HCT116 (cell line): ENCODE measurements around the gene SPTBN4. TPM values are rescaled to one million over a fixed set of nuclear protein-coding genes. Genes with fewer than 3 reads are reported as not detected.

Source experiments
- ATAC-seq: fragments of 200-7000 bp; cut with Tn5 transposase; 2 replicates; pipeline ENCODE4 v1.9.1; 2020; ENCODE audit warnings: mild to moderate bottlenecking, moderate library complexity
- BruUV-seq: library from RNA; stranded (reverse); fragments of 400-500 nt; replicated peaks from 2 replicates; lab custom pipeline; 2021; lab: Mats Ljungman, UMichigan
- CTCF ChIA-PET: fragments of 300-600 bp; sonication (Branson Sonifier 250); formaldehyde crosslinking; loops from one replicate; lab custom pipeline; 2021; ENCODE audit warnings: antibody characterized with exemption; lab: Charles Lee
- POLR2A ChIA-PET: fragments of 300-600, 350-600 bp; sonication (Branson Sonifier 250); formaldehyde crosslinking; loops from one replicate; lab custom pipeline; 2021; ENCODE audit warnings: antibody characterized with exemption; lab: Charles Lee
- RAD21 ChIA-PET, 2 experiments: fragments of 300-600 bp; sonication (Branson Sonifier 250); formaldehyde crosslinking; loops; one replicate each; lab custom pipeline; 2023; ENCODE audit warnings: low total read pairs in 2 of 2; ENCODE audit not compliant: uncharacterized antibody in 2 of 2, unreplicated experiment in 2 of 2, low non-redundant PET in 1 of 2; lab: Charles Lee
- DNase-seq: peaks from one replicate; pipeline ENCODE4 v3.0.0-alpha.2; 2010; ENCODE audit warnings: low read depth, low spot score
- H2AFZ ChIP-seq: fragments of 200-600 bp; shearing (Covaris generic), sonication (generic); 2 replicates; pipeline ENCODE4 v1.6.1; 2017; ENCODE audit warnings: low read depth, mixed run types, mixed read lengths, antibody characterized with exemption, low read length; ENCODE audit not compliant: poor library complexity, severe bottlenecking
- H3K27ac ChIP-seq: 2 replicates; pipeline ENCODE4 v1.5.1; 2012; ENCODE audit warnings: low read depth, low read length
- H3K27me3 ChIP-seq: fragments of 200-600 bp; sonication (generic); 2 replicates; pipeline ENCODE4 v1.6.1; 2016; ENCODE audit warnings: mixed run types, low read length, mixed read lengths; ENCODE audit not compliant: insufficient read depth
- H3K36me3 ChIP-seq, 2 experiments: fragments of 200-500 bp in 1 of 2; fragments of 200-600 bp in 1 of 2; sonication (Bioruptor generic) in 1 of 2; sonication (generic) in 1 of 2; 2 replicates each; pipeline versions ENCODE4 v1.5.1 to v1.6.1; 2014 to 2016; ENCODE audit warnings: low read length in 2 of 2, inconsistent platforms in 1 of 2, mixed read lengths in 1 of 2, mixed run types in 1 of 2; ENCODE audit not compliant: insufficient read depth in 2 of 2, control insufficient read depth in 1 of 2
- H3K4me1 ChIP-seq, 2 experiments: fragments of 200-600 bp in 1 of 2; sonication (generic) in 1 of 2; 2 replicates each; pipeline versions ENCODE4 v1.5.1 to v1.6.1; 2012 to 2017; ENCODE audit warnings: low read length in 2 of 2, inconsistent platforms in 1 of 2, mild to moderate bottlenecking in 1 of 2, mixed read lengths in 1 of 2, mixed run types in 1 of 2, moderate library complexity in 1 of 2; ENCODE audit not compliant: insufficient read depth in 2 of 2, control insufficient read depth in 1 of 2
- H3K4me2 ChIP-seq: fragments of 200-600 bp; sonication (generic); 2 replicates; pipeline ENCODE4 v1.6.1; 2017; ENCODE audit warnings: mixed run types, low read length, mixed read lengths
- H3K4me3 ChIP-seq, 2 experiments: fragments of 200-600 bp in 1 of 2; sonication (generic) in 1 of 2; replicated peaks in 1 of 2; 2 replicates each; pipeline ENCODE4 v1.5.1; 2011 to 2016; ENCODE audit warnings: low read length in 2 of 2, control low read depth in 1 of 2, low read depth in 1 of 2, mild to moderate bottlenecking in 1 of 2, mixed read lengths in 1 of 2, mixed run types in 1 of 2
- H3K79me2 ChIP-seq: fragments of 200-600 bp; sonication (generic); 2 replicates; pipeline ENCODE4 v1.6.1; 2017; ENCODE audit warnings: mild to moderate bottlenecking, mixed run types, low read length, moderate library complexity, mixed read lengths; ENCODE audit not compliant: insufficient read depth
- H3K9ac ChIP-seq: fragments of 200-600 bp; sonication (generic); 2 replicates; pipeline ENCODE4 v1.6.1; 2016; ENCODE audit warnings: low read length, mixed read lengths
- H3K9me2 ChIP-seq: fragments of 200-600 bp; sonication (generic), shearing (Covaris generic); 2 replicates; pipeline ENCODE4 v1.6.1; 2017; ENCODE audit warnings: mixed run types, mild to moderate bottlenecking, moderate library complexity; ENCODE audit not compliant: insufficient read depth
- H3K9me3 ChIP-seq, 2 experiments: fragments of 200-500 bp in 1 of 2; fragments of 200-600 bp in 1 of 2; sonication (Bioruptor generic) in 1 of 2; sonication (generic) in 1 of 2; 2 replicates each; pipeline ENCODE4 v1.6.1; 2014 to 2017; ENCODE audit warnings: low read length in 2 of 2, mixed read lengths in 2 of 2, inconsistent platforms in 1 of 2, low read depth in 1 of 2, mild to moderate bottlenecking in 1 of 2, mixed run types in 1 of 2, moderate library complexity in 1 of 2; ENCODE audit not compliant: control insufficient read depth in 1 of 2, insufficient read depth in 1 of 2
- H4K20me1 ChIP-seq: fragments of 200-600 bp; sonication (generic), shearing (Covaris generic); 2 replicates; pipeline ENCODE4 v1.6.1; 2017; ENCODE audit warnings: mixed run types, mild to moderate bottlenecking, moderate library complexity; ENCODE audit not compliant: insufficient read depth
- CBX3 ChIP-seq: IDR thresholded peaks from 2 replicates; pipeline ENCODE4 v1.6.1; 2012; ENCODE audit warnings: low read depth
- CTCF ChIP-seq, 3 experiments: fragments of 200-600 bp in 1 of 3; sonication (generic) in 1 of 3; IDR thresholded peaks in 2 of 3; conservative IDR thresholded peaks in 1 of 3; 2 replicates each; pipeline ENCODE4 v1.5.1; 2012 to 2017; ENCODE audit warnings: low read depth in 2 of 3, low read length in 2 of 3, antibody characterized with exemption in 1 of 3, borderline replicate concordance in 1 of 3, control low read depth in 1 of 3, mild to moderate bottlenecking in 1 of 3, mixed read lengths in 1 of 3, mixed run types in 1 of 3, moderate library complexity in 1 of 3; ENCODE audit not compliant: insufficient read depth in 1 of 3
- MAX ChIP-seq: IDR thresholded peaks from 2 replicates; pipeline ENCODE4 v1.6.1; 2012
- POLR2A ChIP-seq: IDR thresholded peaks from 2 replicates; pipeline ENCODE4 v1.7.0; 2011; ENCODE audit warnings: borderline replicate concordance; ENCODE audit not compliant: insufficient read depth, insufficient read length; ENCODE audit errors: extremely low read depth
- RAD21 ChIP-seq: IDR thresholded peaks from 2 replicates; pipeline ENCODE4 v1.6.1; 2012; ENCODE audit warnings: low read depth, mild to moderate bottlenecking
- SIN3A ChIP-seq: IDR thresholded peaks from 2 replicates; pipeline ENCODE4 v1.6.1; 2012; ENCODE audit warnings: low read depth
- YY1 ChIP-seq: IDR thresholded peaks from 2 replicates; pipeline ENCODE4 v1.6.1; 2011; ENCODE audit warnings: low read length, low read depth, moderate library complexity, mild to moderate bottlenecking; ENCODE audit not compliant: insufficient replicate concordance; ENCODE audit errors: extremely low read depth
- intact Hi-C: fragments of 100-400 bp; cut with micrococcal nuclease; formaldehyde crosslinking; loops from 2 replicates; pipeline ENCODE4 v1.10.0; 2022
- total RNA-seq: library from RNA; stranded (reverse); gene quantifications from one replicate; pipeline ENCODE4 v1.2.1, GENCODE V29; 2021; ENCODE audit not compliant: unreplicated experiment

SPTBN4 gene
- total RNA-seq, 1 experiment from 2014 or later, result 4.6 TPM

GRCh38 chr19:40450664-40451063 lies 16.1 kb upstream of the SPTBN4 start:
- no peaks in the 10 kb centered on the region for H3K27me3 ChIP-seq
- peaks cover 11 to 18% of the 10 kb centered on the region in 2 experiments for H3K4me1 ChIP-seq
- peaks cover 6 to 12% of the 10 kb centered on the region in 2 experiments for H3K36me3 ChIP-seq
- RAD21 ChIA-PET, result no interaction called here
- intact Hi-C loops, result no loop called here
- H2AFZ ChIP-seq, result no peak overlapping the region
- no peak overlapping the region for H3K9ac ChIP-seq
- ATAC-seq (no peak), DNase-seq (no peak)
- H3K27ac ChIP-seq, result no peak overlapping the region
- H3K79me2 ChIP-seq, result no peaks in the 10 kb centered on the region
- no peak overlapping the region for H3K4me2 ChIP-seq
- POLR2A ChIA-PET, result no interaction called here
- BruUV-seq, result no TSS peak
- no peak for TF ChIP-seq POLR2A
- no peak for TF ChIP-seq YY1
- TF ChIP-seq MAX, result no peak
- no peak for TF ChIP-seq CTCF (IDR thresholded peaks at IDR 0.05 in 2 of 3, conservative IDR thresholded peaks at IDR 0.05 in 1 of 3; ENCODE audit: borderline replicate concordance in 1 of 3, insufficient read depth in 1 of 3, low read depth in 2 of 3, low read length in 2 of 3)
- no peak for TF ChIP-seq RAD21
- no peak for TF ChIP-seq SIN3A
- no peak for TF ChIP-seq CBX3
- no peaks in the 10 kb centered on the region for H3K9me2 ChIP-seq
- H3K4me3 ChIP-seq, result no peak overlapping the region
- no peaks in the 10 kb centered on the region for H4K20me1 ChIP-seq
- CTCF ChIA-PET, result no interaction called here
- no peaks in the 10 kb centered on the region for H3K9me3 ChIP-seq

- Histone ChIP-seq H3K4me1 (peaks cover 5 to 7% of the 10 kb centered on the region in 2 experiments; a peak in 3 of 4 replicates), H3K9ac (no peak overlapping the region), H3K79me2 (no peaks in the 10 kb centered on the region), H3K4me2 (no peak overlapping the region), H3K27me3 (no peaks in the 10 kb centered on the region), H3K9me3 (no peaks in the 10 kb centered on the region), H3K9me2 (no peaks in the 10 kb centered on the region), H3K36me3 (peaks cover 7 to 13% of the 10 kb centered on the region in 2 experiments), H4K20me1 (no peaks in the 10 kb centered on the region), H2AFZ (no peak overlapping the region), H3K4me3 (no peak overlapping the region), H3K27ac (no peak overlapping the region)
- intact Hi-C loops, result no loop called here
- no TSS peak for BruUV-seq
- RAD21 ChIA-PET, result no interaction called here
- no peak for TF ChIP-seq POLR2A
- no peak for DNase-seq
- CTCF ChIA-PET, result no interaction called here
- POLR2A ChIA-PET, result interaction anchor here (1.0 to 2.0 kb wide), 2 partner anchors 8 to 12 kb away, joined by 4 to 8 read pairs; partner anchors contain the start of gene SERTAD3
- ATAC-seq, result 0 out of 2 replicates have a peak, but pooled peaks have one; percentile 22
Measured at GRCh38 chr19:40452016-40452415, 14.8 kb upstream of the SPTBN4 start.
